Trophoblast cell (in vitro differentiated cells and primary cell): ENCODE data around the gene USP6NL.

Experiments
- DNase-seq, 2 donors: peaks; one replicate each; pipeline ENCODE4 v3.0.0-alpha.2; 2016
- H2AFZ ChIP-seq: 2 replicates; pipeline ENCODE4 v1.6.1; 2013; ENCODE audit warnings: low read length, moderate library complexity, mild to moderate bottlenecking; ENCODE audit not compliant: insufficient read depth, poor library complexity
- H2AK5ac ChIP-seq: 2 replicates; pipeline ENCODE4 v1.6.1; 2013; ENCODE audit warnings: mild to moderate bottlenecking, low read length
- H2BK120ac ChIP-seq: 2 replicates; pipeline ENCODE4 v1.6.1; 2013; ENCODE audit warnings: low read length, mild to moderate bottlenecking, moderate library complexity; ENCODE audit not compliant: insufficient read depth, poor library complexity
- H2BK12ac ChIP-seq: 2 replicates; pipeline ENCODE4 v1.6.1; 2013; ENCODE audit warnings: mild to moderate bottlenecking, low read length, moderate library complexity
- H2BK5ac ChIP-seq: 2 replicates; pipeline ENCODE4 v1.6.1; 2013; ENCODE audit warnings: low read length, low read depth, moderate library complexity, mild to moderate bottlenecking; ENCODE audit not compliant: poor library complexity
- H3K14ac ChIP-seq: 2 replicates; pipeline ENCODE4 v1.6.1; 2013; ENCODE audit warnings: mild to moderate bottlenecking, low read length
- H3K18ac ChIP-seq: 2 replicates; pipeline ENCODE4 v1.6.1; 2013; ENCODE audit warnings: mild to moderate bottlenecking, low read length
- H3K23ac ChIP-seq: 2 replicates; pipeline ENCODE4 v1.6.1; 2013; ENCODE audit warnings: low read length
- H3K27ac ChIP-seq: 2 replicates; pipeline ENCODE4 v1.5.1; 2013; ENCODE audit warnings: low read depth, mild to moderate bottlenecking, inconsistent platforms, low read length, moderate library complexity
- H3K27me3 ChIP-seq: 2 replicates; pipeline ENCODE4 v1.6.1; 2013; ENCODE audit warnings: inconsistent platforms, mild to moderate bottlenecking, low read length, moderate library complexity; ENCODE audit not compliant: insufficient read depth
- H3K36me3 ChIP-seq, 2 experiments: 1 replicate in 1 of 2; 2 replicates in 1 of 2; pipeline ENCODE4 v1.6.1; 2013; ENCODE audit warnings: low read length in 2 of 2, mild to moderate bottlenecking in 2 of 2, moderate library complexity in 1 of 2; ENCODE audit not compliant: insufficient read depth in 2 of 2, control insufficient read depth in 1 of 2
- H3K4ac ChIP-seq: 2 replicates; pipeline ENCODE4 v1.6.1; 2013; ENCODE audit warnings: low read depth, mild to moderate bottlenecking, low read length, moderate library complexity
- H3K4me1 ChIP-seq, 2 experiments: 1 replicate in 1 of 2; 2 replicates in 1 of 2; pipeline ENCODE4 v1.6.1; 2013; ENCODE audit warnings: low read length in 2 of 2, mild to moderate bottlenecking in 2 of 2, moderate library complexity in 1 of 2; ENCODE audit not compliant: insufficient read depth in 2 of 2, control insufficient read depth in 1 of 2
- H3K4me2 ChIP-seq: 2 replicates; pipeline ENCODE4 v1.6.1; 2013; ENCODE audit warnings: inconsistent platforms, mild to moderate bottlenecking, low read length, moderate library complexity
- H3K4me3 ChIP-seq: 2 replicates; pipeline ENCODE4 v1.5.1; 2013; ENCODE audit warnings: mild to moderate bottlenecking, low read depth, low read length, inconsistent platforms
- H3K79me1 ChIP-seq: one replicate; pipeline ENCODE4 v1.6.1; 2013; ENCODE audit warnings: low read length
- H3K79me2 ChIP-seq: 2 replicates; pipeline ENCODE4 v1.6.1; 2013; ENCODE audit warnings: low read length, mild to moderate bottlenecking; ENCODE audit not compliant: control insufficient read depth, insufficient read depth, poor library complexity
- H3K9ac ChIP-seq: 2 replicates; pipeline ENCODE4 v1.6.1; 2013; ENCODE audit warnings: mild to moderate bottlenecking, low read length
- H3K9me3 ChIP-seq: 2 replicates; pipeline ENCODE4 v1.6.1; 2013; ENCODE audit warnings: low read depth, mild to moderate bottlenecking, control low read depth, inconsistent platforms, low read length; ENCODE audit not compliant: insufficient read depth
- H4K12ac ChIP-seq: 2 replicates; pipeline ENCODE4 v1.6.1; 2013; ENCODE audit warnings: low read depth, mild to moderate bottlenecking, low read length, moderate library complexity
- H4K8ac ChIP-seq: 2 replicates; pipeline ENCODE4 v1.6.1; 2013; ENCODE audit warnings: low read depth, mild to moderate bottlenecking, low read length, moderate library complexity
- H4K91ac ChIP-seq: one replicate; pipeline ENCODE4 v1.6.1; 2013; ENCODE audit warnings: low read depth, mild to moderate bottlenecking, low read length, moderate library complexity
- WGBS: extraction: QIAGEN DNeasy Blood & Tissue Kit; methylation state at CpG from one replicate; pipeline ENCODE4 v1.1.7; 2013; ENCODE audit warnings: missing lambda C conversion rate; ENCODE audit not compliant: insufficient read length, insufficient coverage; ENCODE audit errors: extremely low coverage; 5-methylcytosine and 5-hydroxymethylcytosine counted together

USP6NL gene

DNA sequence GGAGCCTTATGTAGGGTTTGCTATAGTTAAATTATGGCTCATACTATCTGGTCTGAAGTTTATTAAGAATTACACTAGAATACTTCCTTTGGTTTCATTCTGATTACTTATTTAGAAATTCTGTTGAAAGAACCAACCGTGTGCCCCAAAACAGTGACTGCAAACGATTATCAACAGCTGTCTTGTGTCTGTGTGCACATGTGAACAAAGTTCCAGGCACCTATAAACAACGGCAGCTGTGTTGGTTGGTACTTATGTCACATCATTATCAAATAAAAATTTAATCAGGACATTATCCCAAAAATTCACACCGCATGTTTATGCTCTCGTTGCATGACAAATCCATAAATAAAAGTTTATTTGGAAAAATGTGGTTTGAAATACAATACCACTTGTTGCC lies 80.6 kb downstream of the USP6NL start:
- Histone ChIP-seq H3K4me1 (no peaks in the 10 kb centered on the region), H3K36me3 (peaks cover 0 to 5% of the 10 kb centered on the region in 2 experiments), H2BK5ac (no peak overlapping the region), H2AK5ac (no peak overlapping the region), H3K79me1 (no peaks in the 10 kb centered on the region), H2BK12ac (no peak overlapping the region), H3K9ac (no peak overlapping the region), H3K9me3 (no peaks in the 10 kb centered on the region), H4K91ac (no peak overlapping the region), H3K4me2 (no peak overlapping the region), H3K79me2 (no peaks in the 10 kb centered on the region), H3K18ac (no peak overlapping the region), H2AFZ (no peak overlapping the region), H3K27me3 (no peaks in the 10 kb centered on the region), H3K14ac (no peak overlapping the region), H3K23ac (no peak overlapping the region), H4K12ac (no peak overlapping the region), H3K27ac (no peak overlapping the region), H3K4me3 (no peak overlapping the region), H2BK120ac (no peak overlapping the region), H4K8ac (no peak overlapping the region), H3K4ac (no peak overlapping the region)
- WGBS = no CpG with 5 or more reads among the region's 5 CpGs
- no peak for DNase-seq

GRCh38 chr10:11529276-11529903 lies 82.1 kb downstream of the USP6NL start:
- H3K4me1 ChIP-seq = no peaks in the 10 kb centered on the region

DNA sequence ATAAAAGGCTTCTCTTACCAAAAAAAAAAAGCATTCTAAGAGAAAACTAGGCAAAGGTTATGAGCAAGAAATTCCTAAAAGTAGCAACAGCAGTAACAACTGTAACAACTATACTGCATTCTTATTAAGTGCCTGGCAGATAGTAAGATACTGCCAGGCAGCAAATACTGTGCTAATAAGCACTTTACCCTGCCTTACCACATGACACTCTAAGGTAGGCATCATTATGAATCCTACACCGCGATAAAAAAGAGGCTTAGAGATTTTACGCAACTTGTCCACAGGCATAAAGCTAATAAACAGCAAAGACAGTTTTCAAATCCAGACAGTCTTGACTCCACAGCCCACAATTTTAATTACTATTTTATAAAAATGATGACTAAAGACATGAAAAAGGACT lies 83.2 kb downstream of the USP6NL start:
- Histone ChIP-seq H2BK120ac (no peak overlapping the region), H3K4me3 (no peak overlapping the region), H4K12ac (no peak overlapping the region), H3K79me1 (no peaks in the 10 kb centered on the region), H4K8ac (no peak overlapping the region), H3K9me3 (no peaks in the 10 kb centered on the region), H3K14ac (no peak overlapping the region), H2AFZ (no peak overlapping the region), H4K91ac (no peak overlapping the region), H2AK5ac (no peak overlapping the region), H3K4me1 (no peaks in the 10 kb centered on the region), H3K79me2 (no peaks in the 10 kb centered on the region), H3K9ac (no peak overlapping the region), H3K18ac (no peak overlapping the region), H3K23ac (no peak overlapping the region), H3K4me2 (no peak overlapping the region), H2BK12ac (no peak overlapping the region), H3K27me3 (no peaks in the 10 kb centered on the region), H3K36me3 (peaks cover 0 to 5% of the 10 kb centered on the region in 2 experiments), H2BK5ac (no peak overlapping the region), H3K27ac (no peak overlapping the region), H3K4ac (no peak overlapping the region)
- DNase-seq = no peak
- no CpG with 5 or more reads among the region's 3 CpGs for WGBS

More at GRCh38 chr10:11529276-11529903, 82.1 kb downstream of the USP6NL start:
- Histone ChIP-seq H3K23ac (no peak overlapping the region), H4K8ac (no peak overlapping the region), H2BK120ac (no peak overlapping the region), H3K4ac (no peak overlapping the region), H3K27me3 (no peaks in the 10 kb centered on the region), H3K36me3 (peaks cover 0 to 5% of the 10 kb centered on the region in 2 experiments), H3K4me3 (no peak overlapping the region), H3K9ac (no peak overlapping the region), H3K14ac (no peak overlapping the region), H2AK5ac (no peak overlapping the region), H4K12ac (no peak overlapping the region), H3K79me2 (no peaks in the 10 kb centered on the region), H2BK5ac (no peak overlapping the region), H3K4me2 (no peak overlapping the region), H4K91ac (no peak overlapping the region), H2AFZ (no peak overlapping the region), H2BK12ac (no peak overlapping the region), H3K9me3 (no peaks in the 10 kb centered on the region), H3K79me1 (no peaks in the 10 kb centered on the region), H3K27ac (no peak overlapping the region), H3K18ac (no peak overlapping the region)
- WGBS = no CpG with 5 or more reads among the region's 1 CpG
- no peak for DNase-seq

DNA sequence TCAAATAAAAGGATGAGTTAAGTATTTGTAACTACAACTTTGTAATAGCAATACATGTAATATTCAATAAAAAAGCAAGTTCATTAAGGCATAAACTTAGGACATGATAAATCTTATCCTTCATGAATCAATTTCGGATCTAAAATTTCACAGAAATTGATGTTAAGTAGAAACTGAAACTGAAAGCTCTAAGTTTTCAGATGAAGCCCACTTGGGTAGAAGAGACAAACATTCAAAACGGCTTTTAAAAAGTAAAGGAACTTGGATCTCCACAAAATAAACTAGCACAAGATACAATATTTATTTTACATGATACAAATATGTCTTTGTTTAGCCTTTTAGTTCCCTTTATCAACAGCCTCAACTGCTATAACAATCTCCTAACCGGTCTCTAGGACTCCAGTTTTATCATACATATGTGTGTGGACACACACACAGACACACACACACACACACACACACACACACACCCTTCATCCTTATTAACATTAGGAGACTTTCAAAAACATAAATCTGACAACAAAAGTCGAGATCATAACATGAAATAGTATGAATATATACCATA lies 83.7 kb downstream of the USP6NL start:
- H3K36me3 ChIP-seq = peaks cover 0 to 5% of the 10 kb centered on the region in 2 experiments
- no peak overlapping the region for H3K9ac ChIP-seq
- H3K14ac ChIP-seq = no peak overlapping the region
- H3K79me1 ChIP-seq = no peaks in the 10 kb centered on the region
- H2BK12ac ChIP-seq = no peak overlapping the region
- H3K27me3 ChIP-seq = no peaks in the 10 kb centered on the region
- WGBS = no CpG with 5 or more reads among the region's 4 CpGs
- no peak overlapping the region for H4K12ac ChIP-seq
- no peaks in the 10 kb centered on the region for H3K4me1 ChIP-seq
- H3K4me2 ChIP-seq = no peak overlapping the region
- H3K4ac ChIP-seq = no peak overlapping the region
- DNase-seq = no peak
- H2AFZ ChIP-seq = no peak overlapping the region
- H2AK5ac ChIP-seq = no peak overlapping the region
- no peaks in the 10 kb centered on the region for H3K79me2 ChIP-seq
- H3K27ac ChIP-seq = no peak overlapping the region
- H3K23ac ChIP-seq = no peak overlapping the region
- no peak overlapping the region for H3K18ac ChIP-seq
- H2BK120ac ChIP-seq = no peak overlapping the region
- H4K8ac ChIP-seq = no peak overlapping the region
- H2BK5ac ChIP-seq = no peak overlapping the region
- H3K9me3 ChIP-seq = no peaks in the 10 kb centered on the region
- H3K4me3 ChIP-seq = no peak overlapping the region
- H4K91ac ChIP-seq = no peak overlapping the region
